Activated B cell treated with CpG ODN at 0.5 μM for 24 hours (primary cell): ENCODE measurements around the gene METTL24. TPM values are rescaled to one million over a fixed set of nuclear protein-coding genes. Genes with fewer than 3 reads are reported as not detected.

Experiments
- ATAC-seq: fragments of 200-7000 bp; cut with Tn5 transposase; one replicate; pipeline ENCODE4 v1.10.0; 2021; ENCODE audit warnings: low read depth, mild to moderate bottlenecking, moderate library complexity
- CTCF ChIA-PET: fragments of 350-600 bp; sonication (Branson Sonifier 250); formaldehyde crosslinking; loops from one replicate; lab custom pipeline; 2021; ENCODE audit warnings: antibody characterized with exemption; lab: Charles Lee
- POLR2A ChIA-PET: fragments of 350-600 bp; sonication (Branson Sonifier 250); formaldehyde crosslinking; loops from one replicate; lab custom pipeline; 2021; ENCODE audit warnings: antibody characterized with exemption; lab: Charles Lee
- DNase-seq: peaks from one replicate; pipeline ENCODE4 v3.0.0; 2022
- H3K27ac Mint-ChIP-seq: one replicate; pipeline ENCODE4 v1.8.0; 2020; ENCODE audit warnings: mixed read lengths
- H3K27me3 Mint-ChIP-seq: one replicate; pipeline ENCODE4 v1.8.0; 2021; ENCODE audit warnings: mixed read lengths
- H3K36me3 Mint-ChIP-seq: one replicate; pipeline ENCODE4 v1.8.0; 2021; ENCODE audit warnings: low read depth, mixed read lengths
- H3K4me1 Mint-ChIP-seq: one replicate; pipeline ENCODE4 v1.8.0; 2021; ENCODE audit warnings: mixed read lengths
- H3K4me3 Mint-ChIP-seq: one replicate; pipeline ENCODE4 v1.8.0; 2020; ENCODE audit warnings: mild to moderate bottlenecking, mixed read lengths
- H3K9me3 Mint-ChIP-seq: one replicate; pipeline ENCODE4 v1.8.0; 2020; ENCODE audit warnings: mixed read lengths
- CTCF ChIP-seq: fragments of 200-600 bp; IDR thresholded peaks from one replicate; pipeline ENCODE4 v1.8.0; 2022; ENCODE audit warnings: antibody characterized with exemption, mild to moderate bottlenecking
- intact Hi-C: fragments of 100-400 bp; cut with micrococcal nuclease; formaldehyde crosslinking; loops from one replicate; pipeline ENCODE4 v1.15.1; 2024
- total RNA-seq: library from RNA; stranded (reverse); gene quantifications from 2 replicates; pipeline ENCODE4 v1.2.3, GENCODE V29; 2022

METTL24 gene
- total RNA-seq, 1 donor from 2014 or later = not detected

GRCh38 chr6:110298916-110299315, 59.2 kb downstream of the METTL24 start:
- no peak overlapping the region for H3K27ac Mint-ChIP-seq
- ChIA-PET CTCF (no interaction called here), POLR2A (no interaction called here)
- H3K9me3 Mint-ChIP-seq = no peaks in the 10 kb centered on the region
- intact Hi-C loops = no loop called here
- H3K4me1 Mint-ChIP-seq = no peaks in the 10 kb centered on the region
- no peak overlapping the region for H3K4me3 Mint-ChIP-seq
- TF ChIP-seq CTCF = no peak
- DNase-seq (no peak), ATAC-seq (no peak)
- H3K27me3 Mint-ChIP-seq = peaks cover 19% of the 10 kb centered on the region
- no peaks in the 10 kb centered on the region for H3K36me3 Mint-ChIP-seq

DNA sequence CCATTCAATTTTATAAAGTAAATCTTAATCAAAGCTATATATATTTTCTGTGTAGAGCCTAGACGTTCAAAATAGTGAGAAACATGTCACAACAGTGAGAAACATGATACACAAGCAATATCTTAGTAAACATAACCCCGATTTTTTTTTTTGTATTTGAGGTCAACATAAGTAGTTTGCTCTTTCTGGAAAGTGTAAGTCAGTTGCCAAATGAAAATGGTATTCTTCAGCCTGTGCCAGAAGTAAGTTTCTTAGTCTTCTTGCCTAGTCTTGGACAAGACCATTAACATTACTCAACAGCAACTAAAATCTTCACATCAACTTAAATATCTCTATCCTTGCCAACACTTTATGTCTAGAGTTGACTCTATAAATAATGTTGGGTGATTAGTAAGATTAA, 59.7 kb downstream of the METTL24 start:
- Mint-ChIP-seq H3K36me3 (no peaks in the 10 kb centered on the region), H3K27me3 (peaks cover 15% of the 10 kb centered on the region), H3K4me1 (no peaks in the 10 kb centered on the region), H3K9me3 (no peaks in the 10 kb centered on the region), H3K27ac (no peak overlapping the region), H3K4me3 (no peak overlapping the region)
- intact Hi-C loops = no loop called here
- DNase-seq = no peak
- no peak for TF ChIP-seq CTCF
- POLR2A ChIA-PET = no interaction called here
- no peak for ATAC-seq
- CTCF ChIA-PET = no interaction called here

DNA sequence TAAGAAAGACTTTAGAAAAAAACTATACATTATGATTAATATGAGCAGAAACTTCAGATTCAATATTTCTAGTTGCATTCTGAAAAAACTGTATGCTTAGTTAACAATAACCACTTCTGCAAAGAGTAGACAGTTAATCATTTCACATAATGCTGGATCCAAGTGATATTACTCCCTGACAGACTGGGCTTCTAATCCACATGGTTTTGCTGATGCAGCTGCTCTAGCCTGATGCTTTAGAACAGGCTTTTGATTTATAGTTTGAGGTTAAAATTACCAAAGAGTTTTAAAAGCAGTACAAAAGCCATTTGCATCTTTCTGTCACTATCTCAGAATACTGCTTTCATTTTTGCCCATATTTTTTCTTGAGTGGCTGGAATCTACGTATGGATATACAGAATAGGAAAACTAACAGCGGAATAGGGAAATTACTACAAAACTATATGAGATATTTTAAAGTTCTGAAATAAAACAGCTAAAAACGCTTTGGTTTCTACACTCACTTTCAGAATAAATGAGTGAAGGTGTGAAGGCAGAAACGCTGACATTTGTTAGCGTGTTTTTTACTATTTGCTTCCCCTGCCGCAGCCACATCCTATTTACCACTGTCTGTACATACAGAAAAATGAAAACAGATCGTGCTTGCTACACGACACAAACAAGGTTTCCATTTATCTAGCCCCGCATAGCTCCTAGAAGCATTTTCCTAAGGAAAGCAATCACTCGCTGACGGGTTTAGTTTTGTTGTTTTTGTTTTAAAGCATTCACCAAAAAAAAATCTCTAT, 61.7 kb downstream of the METTL24 start:
- intact Hi-C loops = no loop called here
- no peak for TF ChIP-seq CTCF
- no peak overlapping the region for H3K27ac Mint-ChIP-seq
- no peaks in the 10 kb centered on the region for H3K36me3 Mint-ChIP-seq
- CTCF ChIA-PET = no interaction called here
- H3K4me1 Mint-ChIP-seq = no peaks in the 10 kb centered on the region
- H3K9me3 Mint-ChIP-seq = no peaks in the 10 kb centered on the region
- ATAC-seq (no peak), DNase-seq (no peak)
- no peak overlapping the region for H3K4me3 Mint-ChIP-seq
- POLR2A ChIA-PET = interaction anchor here (0.9 kb wide), 1 partner anchor 198 kb away, joined by 3 read pairs; no protein-coding TSS in a partner anchor
- H3K27me3 Mint-ChIP-seq = peaks cover 18% of the 10 kb centered on the region

- Mint-ChIP-seq H3K4me1 (no peaks in the 10 kb centered on the region), H3K9me3 (peaks cover 3% of the 10 kb centered on the region), H3K36me3 (no peaks in the 10 kb centered on the region), H3K4me3 (no peak overlapping the region), H3K27ac (no peak overlapping the region), H3K27me3 (peaks cover 18% of the 10 kb centered on the region)
- intact Hi-C loops = no loop called here
- CTCF ChIA-PET = no interaction called here
- ATAC-seq (no peak), DNase-seq (no peak)
- POLR2A ChIA-PET = interaction anchor here (0.9 kb wide), 1 partner anchor 197 kb away, joined by 3 read pairs; no protein-coding TSS in a partner anchor
- no peak for TF ChIP-seq CTCF
Observed at GRCh38 chr6:110295451-110296165, 62.5 kb downstream of the METTL24 start.
